Osteoblast (primary cell): ENCODE measurements around the gene MIEF1. TPM values are rescaled to one million over a fixed set of nuclear protein-coding genes. Genes with fewer than 3 reads are reported as not detected.
A peak's percentile ranks its signal among the peaks of the same experiment; 100 is the strongest.

Experiments used
- DNase-seq: peaks from one replicate; pipeline ENCODE4 v3.0.0; 2011; ENCODE audit warnings: low spot score, mixed read lengths; ENCODE audit not compliant: insufficient read length; ENCODE audit errors: missing footprints
- H2AFZ ChIP-seq: 2 replicates; pipeline ENCODE4 v1.6.0; 2011; ENCODE audit warnings: mild to moderate bottlenecking, low read length
- H3K27ac ChIP-seq: 2 replicates; pipeline ENCODE4 v1.5.1; 2011; ENCODE audit warnings: mild to moderate bottlenecking, low read depth, low read length, moderate library complexity
- H3K27me3 ChIP-seq: 2 replicates; pipeline ENCODE4 v1.6.0; 2012; ENCODE audit warnings: mild to moderate bottlenecking, control low read depth, inconsistent platforms, low read length, moderate library complexity; ENCODE audit not compliant: insufficient read depth
- H3K36me3 ChIP-seq: 2 replicates; pipeline ENCODE4 v1.5.1; 2011; ENCODE audit warnings: mild to moderate bottlenecking, low read length, control low read depth, moderate library complexity; ENCODE audit not compliant: insufficient read depth
- H3K4me1 ChIP-seq: 2 replicates; pipeline ENCODE4 v1.5.1; 2011; ENCODE audit warnings: mild to moderate bottlenecking, low read length, control low read depth, moderate library complexity; ENCODE audit not compliant: insufficient read depth
- H3K4me2 ChIP-seq: 2 replicates; pipeline ENCODE4 v1.6.0; 2011; ENCODE audit warnings: mild to moderate bottlenecking, low read length; ENCODE audit not compliant: insufficient read depth
- H3K4me3 ChIP-seq: fragments of 200-600 bp; sonication (generic); 3 replicates; pipeline ENCODE4 v1.5.1; 2012; ENCODE audit warnings: mild to moderate bottlenecking, low read length, inconsistent platforms; ENCODE audit not compliant: insufficient read depth
- H3K79me2 ChIP-seq: 2 replicates; pipeline ENCODE4 v1.6.0; 2012; ENCODE audit warnings: mild to moderate bottlenecking, low read length, control low read depth, inconsistent platforms; ENCODE audit not compliant: insufficient read depth
- H3K9me3 ChIP-seq: 2 replicates; pipeline ENCODE4 v1.5.1; 2011; ENCODE audit warnings: low read depth, low read length, control low read depth
- H4K20me1 ChIP-seq: 2 replicates; pipeline ENCODE4 v1.6.0; 2012; ENCODE audit warnings: mild to moderate bottlenecking, low read length, control low read depth; ENCODE audit not compliant: insufficient read depth
- CTCF ChIP-seq: IDR thresholded peaks from 2 replicates; pipeline ENCODE4 v1.5.1; 2011; ENCODE audit warnings: mild to moderate bottlenecking, low read depth, low read length, moderate library complexity; ENCODE audit errors: extremely low read depth
- total RNA-seq: library from RNA; depleted of rRNA; stranded (reverse); fragments of >200 nt; gene quantifications from 2 replicates; pipeline ENCODE4 v1.2.3, GENCODE V29; 2012

MIEF1 gene
- total RNA-seq, 1 donor = 23.5 TPM

DNA sequence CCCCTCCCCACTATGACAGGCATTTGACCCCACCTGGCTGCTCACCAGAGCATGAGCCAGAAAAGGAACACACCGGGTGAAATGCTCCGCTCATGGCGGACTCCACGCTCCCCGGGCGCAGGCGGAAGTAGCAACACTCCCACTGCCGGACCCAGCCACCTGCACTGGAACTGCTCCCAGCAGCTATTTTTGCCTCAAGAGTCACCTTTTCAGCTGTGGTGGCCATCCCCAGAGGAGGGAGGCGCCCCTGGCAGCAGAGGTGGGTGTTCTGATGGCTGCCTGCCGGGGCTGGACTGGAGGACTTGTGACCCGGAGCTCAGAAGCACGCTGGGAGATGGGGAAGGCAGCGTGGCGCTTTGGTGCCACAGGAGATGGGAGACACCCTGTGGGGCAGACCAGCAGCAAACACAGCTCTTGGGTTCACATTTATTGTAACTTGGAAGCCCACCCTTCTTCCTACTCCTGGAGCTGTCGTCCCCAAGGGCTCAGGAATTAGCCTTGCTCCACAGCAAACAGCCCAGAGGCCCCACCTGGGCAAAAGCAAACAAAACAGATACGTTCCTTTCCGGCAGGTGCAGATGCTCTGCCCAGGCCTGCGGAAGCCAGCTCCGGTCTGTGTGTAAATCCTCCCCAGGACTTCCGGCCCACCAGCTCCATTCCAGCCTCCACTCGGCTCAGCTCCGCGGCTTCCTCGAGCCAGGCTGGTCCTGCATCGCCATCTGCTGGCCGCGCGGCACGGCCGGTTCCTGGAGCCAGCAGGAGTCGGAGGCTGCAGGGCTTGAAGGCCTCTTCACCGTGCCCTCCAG is 26.8 kb downstream of the MIEF1 start:
- Histone ChIP-seq H2AFZ (no peak overlapping the region), H4K20me1 (peaks cover 64% of the 10 kb centered on the region), H3K27ac (no peak overlapping the region), H3K79me2 (peaks cover 58% of the 10 kb centered on the region), H3K9me3 (no peaks in the 10 kb centered on the region), H3K36me3 (peaks cover 39% of the 10 kb centered on the region), H3K27me3 (no peaks in the 10 kb centered on the region), H3K4me1 (peaks cover 16% of the 10 kb centered on the region), H3K4me2 (no peak overlapping the region), H3K4me3 (no peak overlapping the region)
- DNase-seq = peak; percentile 96
- peak; percentile 94 for TF ChIP-seq CTCF

DNA sequence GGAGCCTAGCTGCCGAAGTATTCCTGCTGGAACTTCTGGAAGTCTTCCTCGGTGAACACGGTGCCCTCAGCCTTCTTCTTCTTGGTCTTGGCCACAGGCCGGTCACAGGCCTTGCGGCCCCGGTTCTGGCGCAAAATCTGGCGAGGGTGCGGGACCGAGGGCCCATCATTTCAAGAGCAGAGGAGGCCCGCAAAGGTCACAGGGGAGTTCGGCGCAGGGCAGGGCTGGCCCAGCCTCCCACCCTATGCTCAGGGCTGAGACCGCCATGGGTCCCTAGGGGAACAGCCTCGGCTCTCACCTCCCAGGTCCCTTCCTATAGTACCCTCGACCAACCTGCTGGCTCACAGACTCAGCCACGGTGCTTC is 27.4 kb downstream of the MIEF1 start:
- TF ChIP-seq CTCF = no peak
- H3K27ac ChIP-seq = no peak overlapping the region
- H3K27me3 ChIP-seq = no peaks in the 10 kb centered on the region
- H3K4me3 ChIP-seq = no peak overlapping the region
- H3K4me2 ChIP-seq = no peak overlapping the region
- H3K36me3 ChIP-seq = peaks cover 33% of the 10 kb centered on the region
- peaks cover 58% of the 10 kb centered on the region for H4K20me1 ChIP-seq
- H3K9me3 ChIP-seq = no peaks in the 10 kb centered on the region
- H3K79me2 ChIP-seq = peaks cover 55% of the 10 kb centered on the region
- H2AFZ ChIP-seq = no peak overlapping the region
- H3K4me1 ChIP-seq = peaks cover 18% of the 10 kb centered on the region
- DNase-seq = peak; percentile 61

DNA sequence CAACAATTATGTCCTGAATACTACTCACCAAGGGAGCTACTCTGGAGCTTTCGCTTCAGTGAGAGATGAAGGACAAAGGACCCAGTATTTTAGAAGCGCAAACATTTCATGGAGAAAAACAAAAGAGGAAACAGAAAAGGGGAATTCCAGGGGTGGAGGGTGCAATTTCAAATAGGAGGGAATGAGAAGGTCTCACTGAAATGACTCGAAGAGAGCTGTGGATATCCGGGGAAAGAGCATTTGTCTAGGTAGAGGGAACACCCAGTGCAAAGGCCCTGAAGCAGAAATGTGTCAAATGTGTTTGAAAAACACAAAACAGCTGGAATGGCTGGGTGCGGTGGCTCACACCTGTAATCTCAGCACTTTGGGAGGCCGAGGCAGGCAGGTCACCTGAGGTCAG is 28.0 kb downstream of the MIEF1 start:
- peaks cover 51% of the 10 kb centered on the region for H3K79me2 ChIP-seq

More for the DNA sequence above, 28.0 kb downstream of the MIEF1 start:
- H3K27ac ChIP-seq = no peak overlapping the region
- no peak overlapping the region for H2AFZ ChIP-seq
- H3K36me3 ChIP-seq = peaks cover 29% of the 10 kb centered on the region
- H3K9me3 ChIP-seq = no peaks in the 10 kb centered on the region
- peak; percentile 57 for DNase-seq
- H3K4me3 ChIP-seq = no peak overlapping the region
- peaks cover 51% of the 10 kb centered on the region for H4K20me1 ChIP-seq
- H3K4me1 ChIP-seq = peaks cover 20% of the 10 kb centered on the region
- no peaks in the 10 kb centered on the region for H3K27me3 ChIP-seq
- no peak overlapping the region for H3K4me2 ChIP-seq
- TF ChIP-seq CTCF = no peak
